ENCODE measurements around the gene MNS1.
"Not testable (repeated sequence)": the region's sequence is repeated elsewhere in the genome, so short reads cannot be mapped to it uniquely, and the experiment has no call there.

The MNS1 gene

DNA sequence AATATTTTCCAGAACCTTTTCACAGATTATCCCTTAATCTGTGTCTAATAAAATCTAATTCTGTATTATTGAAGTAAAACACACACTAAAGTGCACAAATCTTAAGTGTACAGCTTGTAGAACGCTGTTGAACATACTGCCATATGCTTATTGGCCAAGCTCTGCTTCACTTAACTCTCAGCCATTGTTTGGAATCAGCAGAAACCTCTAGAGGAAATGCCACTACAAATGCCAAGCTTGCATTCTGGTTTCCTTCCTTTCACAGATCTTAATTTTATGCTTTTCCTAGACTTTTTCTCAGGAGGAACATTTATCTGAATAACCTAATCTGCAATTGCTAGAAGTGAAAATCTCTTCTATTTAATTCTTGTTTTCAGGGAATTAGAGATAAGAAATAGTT is 10.1 kb downstream of the MNS1 start:
- no peak for DNase-seq (ENCODE audit: low read depth)

DNA sequence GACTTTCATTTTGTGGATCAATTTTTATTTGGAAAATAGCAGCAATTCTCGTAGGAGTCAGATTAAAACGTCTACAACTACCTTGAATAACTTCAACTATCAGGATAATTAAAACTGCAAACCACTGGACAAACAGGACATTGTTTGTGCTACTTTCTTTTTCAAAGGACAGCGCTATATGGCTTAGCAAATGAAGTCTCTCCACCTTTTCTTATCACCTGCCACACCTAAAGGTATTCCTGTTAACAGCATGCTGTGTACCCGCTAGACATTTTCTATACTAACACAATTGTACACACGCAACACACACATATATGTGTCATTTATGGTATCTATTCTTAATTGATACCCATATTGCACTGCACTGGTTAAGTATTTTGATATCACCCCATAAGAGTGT is 19.2 kb downstream of the MNS1 start:
- DNase-seq (ENCODE audit: low read depth), result no peak

DNA sequence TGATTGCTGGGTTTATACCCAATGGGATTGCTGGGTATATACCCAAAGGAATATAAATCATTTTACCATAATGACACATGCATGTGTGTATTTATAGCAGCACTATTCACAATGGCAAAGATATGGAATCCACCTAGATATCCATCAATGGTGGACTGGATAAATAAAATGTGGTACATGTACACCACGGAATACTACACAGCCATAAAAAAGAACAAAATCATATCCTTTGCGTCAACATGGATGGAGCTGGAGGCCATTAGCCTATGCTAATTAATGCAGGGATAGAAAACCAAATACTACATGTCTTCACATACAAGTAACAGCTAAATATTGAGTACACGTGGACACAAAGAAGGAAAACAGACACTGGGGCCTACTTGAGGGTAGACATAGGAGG is 22.6 kb downstream of the MNS1 start:
- DNase-seq (ENCODE audit: low read depth), result no peak

DNA sequence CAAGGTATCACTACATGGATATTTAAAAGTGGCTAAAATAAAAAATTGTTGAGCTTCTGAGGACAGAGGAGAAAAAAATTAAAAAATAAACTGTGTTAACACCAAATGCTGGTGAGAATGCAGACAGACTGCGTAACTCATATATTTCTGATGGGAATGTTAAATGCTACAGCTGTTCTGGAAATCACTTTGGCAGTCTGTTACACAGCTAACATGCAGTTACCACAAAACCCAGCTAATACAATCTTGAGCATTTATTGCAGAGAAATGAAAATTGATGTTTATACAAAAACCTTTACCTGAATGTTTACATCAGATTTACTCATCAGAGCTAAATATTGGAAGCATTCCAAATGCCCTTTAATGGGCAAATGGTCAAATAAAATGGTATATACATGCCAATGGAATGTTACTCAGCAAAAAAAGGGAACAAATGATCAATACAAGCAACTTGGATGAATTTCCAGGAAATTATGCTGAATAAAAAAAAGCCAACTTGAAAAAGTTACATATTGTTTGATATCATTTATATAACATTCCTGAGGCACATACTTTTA is 24.6 kb downstream of the MNS1 start:
- no peak for DNase-seq (ENCODE audit: low read depth)

DNA sequence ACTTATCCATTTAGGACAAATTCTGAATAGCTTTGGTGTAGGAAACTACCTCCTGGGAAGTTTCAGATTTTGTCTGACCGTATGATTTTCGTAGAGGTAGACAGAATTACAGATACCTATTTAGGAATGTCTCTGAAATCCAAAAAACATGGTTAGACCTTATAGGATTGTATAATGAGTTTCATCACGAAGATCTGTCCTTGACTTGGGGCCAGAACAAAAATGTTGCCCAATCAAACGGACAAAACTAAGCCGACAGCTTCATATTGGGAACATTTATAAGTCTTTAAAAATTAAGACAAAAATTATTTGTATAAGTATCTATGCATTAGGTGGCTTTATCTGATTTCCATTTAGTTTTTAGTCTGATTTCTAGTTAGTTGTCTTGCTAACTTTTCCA is 32.6 kb downstream of the MNS1 start:
- no peak for DNase-seq (ENCODE audit: low read depth)

DNA sequence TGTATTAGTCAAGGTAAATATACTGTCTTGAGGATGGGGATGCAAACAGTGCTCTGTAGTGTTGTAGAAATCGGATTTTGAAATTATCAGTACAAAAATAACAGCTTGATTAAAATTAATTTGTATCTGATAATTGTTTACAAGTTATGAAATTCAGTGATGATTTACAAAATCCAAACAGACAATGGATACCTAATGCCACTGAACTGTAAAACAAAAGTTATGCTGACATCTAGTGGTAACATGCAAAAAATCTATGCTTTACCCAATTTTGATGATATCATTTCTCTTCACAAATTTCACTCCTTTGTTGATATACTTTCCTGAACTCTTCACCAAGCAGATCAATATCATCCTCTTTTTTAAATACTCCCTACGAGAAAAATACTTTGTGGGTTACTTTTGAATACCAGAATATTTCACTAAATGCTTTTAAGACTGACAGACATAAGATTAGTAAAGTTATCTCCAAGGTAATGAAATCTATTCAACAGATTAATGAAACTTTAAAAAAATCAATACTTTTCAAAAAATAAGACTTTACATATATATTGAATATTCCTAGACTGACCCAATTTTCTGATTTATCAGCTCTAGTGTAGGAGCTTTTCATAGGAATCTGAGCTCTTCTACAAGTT is 36.0 kb downstream of the MNS1 start:
- peak; percentile 19 for DNase-seq (ENCODE audit: low read depth)

DNA sequence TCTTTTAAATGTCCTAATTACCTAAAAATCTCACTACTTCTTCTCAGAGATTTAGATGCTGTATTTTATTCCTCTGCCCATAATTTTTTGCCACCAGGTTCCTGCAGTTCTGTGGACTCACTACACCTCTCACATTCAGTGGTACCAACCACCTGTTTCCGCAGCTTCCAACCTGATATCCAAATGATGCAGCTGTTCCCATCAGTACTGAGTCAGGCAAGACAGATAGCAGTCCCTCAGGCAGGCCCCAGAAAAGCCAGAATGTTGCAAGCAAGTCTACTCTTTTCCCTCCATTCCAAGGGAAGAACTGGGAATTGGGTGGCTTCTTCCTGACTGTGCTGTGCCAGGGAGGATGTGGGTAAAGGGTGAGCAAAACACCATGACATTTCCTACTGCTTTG is 39.0 kb downstream of the MNS1 start:
- DNase-seq (ENCODE audit: low read depth), result no peak

DNA sequence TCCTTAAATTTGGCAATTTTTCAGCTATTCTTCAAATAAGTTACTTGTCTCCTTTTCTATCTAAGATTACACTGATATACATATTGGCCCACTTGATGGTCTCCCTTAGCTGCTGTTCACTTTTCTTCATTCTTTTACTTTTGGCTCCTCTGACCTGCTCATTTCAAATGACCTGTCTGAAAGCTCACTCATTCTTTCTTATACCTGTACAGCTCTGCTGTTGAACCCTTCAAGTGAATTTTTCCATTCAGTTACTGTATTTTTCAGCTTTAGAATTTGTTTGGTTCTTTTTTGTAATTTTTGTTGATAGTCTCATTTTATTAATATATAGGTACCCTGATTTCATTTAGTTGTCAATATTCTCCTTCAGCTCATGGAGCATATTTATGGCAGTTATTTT is 39.7 kb downstream of the MNS1 start:
- no peak for DNase-seq (ENCODE audit: low read depth)

DNA sequence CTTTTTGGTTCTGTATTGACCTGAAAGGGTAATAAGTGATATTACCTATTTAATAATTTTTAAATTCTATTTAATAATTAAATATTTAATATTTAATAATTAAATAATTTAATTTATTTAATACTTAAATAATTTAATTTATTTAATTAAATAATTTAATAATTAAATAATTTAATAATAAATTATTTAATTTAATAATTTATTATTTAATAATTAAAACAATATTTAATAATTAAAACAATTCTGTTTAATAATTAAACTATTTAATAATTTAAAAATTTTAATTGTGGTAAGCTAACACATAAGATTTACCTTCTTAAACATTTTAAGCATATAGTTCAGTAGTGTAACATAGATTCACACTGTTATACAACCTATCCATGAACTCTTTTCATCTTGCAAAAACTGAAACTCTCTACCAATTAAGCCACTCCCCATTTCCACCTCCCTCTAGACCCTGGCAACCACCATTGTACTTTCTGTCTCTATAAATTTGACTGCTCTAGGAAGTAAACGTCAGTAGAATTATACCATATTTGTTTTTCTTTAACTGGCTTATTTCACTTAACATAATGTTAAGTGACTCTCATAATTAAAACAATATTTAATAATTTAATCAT is 51.7 kb downstream of the MNS1 start:
- not testable (repeated sequence) for DNase-seq (ENCODE audit: low read depth)

DNA sequence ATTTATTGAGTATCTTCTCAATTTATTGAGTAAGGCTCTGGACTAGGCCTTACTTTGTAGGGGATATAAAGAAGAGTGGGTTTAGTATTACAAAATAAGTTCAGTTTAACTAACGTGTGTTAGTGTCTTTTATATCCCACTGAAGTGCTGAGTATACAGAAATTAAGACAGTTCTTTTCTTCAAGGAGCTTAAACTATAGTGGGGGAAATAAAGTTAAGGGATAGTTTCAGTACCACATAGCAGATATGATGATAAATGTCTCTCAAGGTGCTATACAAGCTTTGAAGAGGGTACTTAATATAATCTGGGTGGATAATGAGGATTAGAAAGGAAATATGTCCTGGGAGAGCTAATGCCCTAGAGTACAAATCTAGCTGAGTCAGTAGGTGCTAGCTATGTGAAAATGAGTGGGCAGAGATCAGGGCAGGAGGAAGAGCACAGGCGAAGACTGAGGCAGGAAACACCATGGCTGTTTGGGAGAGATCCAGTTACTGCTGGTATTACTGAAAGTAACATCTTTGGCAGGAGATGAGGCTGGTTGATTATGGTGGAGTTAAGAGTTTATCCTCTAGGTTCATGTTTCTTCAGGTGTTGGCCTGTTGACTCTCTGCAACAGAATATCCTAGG is 53.7 kb downstream of the MNS1 start:
- no peak for DNase-seq (ENCODE audit: low read depth)

DNA sequence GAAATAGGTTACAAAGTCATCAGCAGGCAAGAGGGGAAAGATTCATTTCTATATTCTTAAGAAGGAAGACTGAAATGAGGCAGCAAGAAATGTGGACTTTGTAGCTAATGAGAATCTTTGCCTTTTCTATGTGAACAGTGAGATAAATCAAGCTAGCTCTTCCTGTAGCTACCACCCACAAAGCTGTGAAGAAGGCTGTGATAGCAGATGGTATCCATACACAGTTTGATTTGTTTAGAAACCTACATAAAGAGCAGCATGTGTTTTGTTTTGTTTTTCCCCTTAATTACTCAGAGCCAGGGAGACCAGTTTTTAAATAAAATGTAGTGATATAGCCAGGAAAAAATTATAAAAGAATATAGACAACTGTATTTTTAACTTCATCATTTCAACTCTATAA is 54.2 kb downstream of the MNS1 start:
- DNase-seq (ENCODE audit: low read depth), result no peak

DNA sequence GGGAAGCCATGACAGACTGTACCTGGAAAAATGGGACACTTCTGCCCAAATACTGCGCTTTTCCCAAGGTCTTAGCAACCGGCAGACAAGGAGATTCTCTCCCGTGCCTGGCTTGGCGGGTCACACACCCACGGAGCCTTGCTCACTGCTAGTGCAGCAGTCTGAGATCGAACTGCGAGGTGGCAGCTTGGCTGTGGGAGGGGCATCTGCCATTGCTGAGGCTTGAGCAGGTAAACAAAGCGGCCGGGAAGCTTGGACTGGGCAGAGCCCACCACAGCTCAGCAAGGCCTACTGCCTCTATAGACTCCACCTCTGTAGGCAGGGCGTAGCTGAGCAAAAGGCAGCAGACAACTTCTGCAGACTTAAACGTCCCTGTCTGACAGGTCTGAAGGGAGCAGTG is 65.7 kb downstream of the MNS1 start:
- not testable (repeated sequence) for DNase-seq (ENCODE audit: low read depth)

DNA sequence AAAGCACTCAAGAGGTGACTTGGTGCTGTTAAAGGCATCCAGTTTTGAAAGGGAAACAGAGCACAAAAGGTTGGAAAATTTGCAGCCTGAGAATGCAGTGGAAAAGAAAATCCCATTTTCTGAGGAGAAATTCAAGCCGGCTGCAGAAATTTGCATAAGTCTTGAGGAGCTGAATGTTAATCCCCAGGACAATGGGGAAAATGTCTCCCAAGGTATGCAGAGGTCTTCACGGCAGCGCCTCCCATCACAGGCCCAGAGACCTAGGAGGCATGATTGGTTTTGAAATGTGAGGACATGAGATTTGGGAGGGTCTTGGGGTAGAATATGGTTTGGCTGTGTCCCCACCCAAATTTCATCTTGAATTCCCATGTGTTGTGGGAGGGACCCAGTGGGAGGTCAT is 67.6 kb downstream of the MNS1 start:
- not testable (repeated sequence) for DNase-seq (ENCODE audit: low read depth)

DNA sequence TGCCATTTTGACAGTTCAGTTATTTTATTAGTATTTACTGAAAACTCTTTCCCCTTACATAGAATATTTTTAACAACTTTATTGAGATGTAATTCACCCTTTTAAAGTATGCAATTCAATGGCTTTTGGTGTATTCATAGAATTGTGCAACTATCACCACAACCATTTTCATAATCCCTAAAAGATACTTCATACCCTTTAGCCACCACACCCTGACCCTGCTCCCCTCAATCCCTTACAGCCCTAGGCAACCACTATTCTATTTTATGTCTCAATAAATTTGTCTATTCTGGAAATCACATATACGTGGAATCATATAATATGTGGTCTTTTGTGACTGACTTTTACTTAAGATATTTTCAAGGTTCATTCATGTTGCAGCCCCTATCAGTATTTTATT is 70.0 kb downstream of the MNS1 start:
- no peak for DNase-seq (ENCODE audit: low read depth)

DNA sequence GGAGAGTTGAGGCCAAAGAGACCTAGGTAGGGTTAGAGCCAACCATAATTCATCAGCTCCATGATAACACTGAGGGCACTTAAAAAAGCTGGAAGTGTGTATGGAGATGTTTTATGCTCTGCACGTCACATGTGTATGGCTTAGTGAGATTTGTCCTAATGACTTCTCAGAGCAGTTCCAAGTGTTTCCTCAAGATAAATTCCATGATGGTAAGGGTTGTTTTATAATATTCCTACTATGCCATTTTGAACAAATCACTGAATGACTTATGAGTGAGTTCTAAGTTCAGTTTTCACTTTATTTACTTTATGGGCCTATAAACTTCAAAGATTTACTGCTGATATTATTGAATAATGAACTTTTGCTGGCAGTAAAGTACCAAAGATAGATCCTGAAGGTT is 71.7 kb downstream of the MNS1 start:
- no peak for DNase-seq (ENCODE audit: low read depth)

DNA sequence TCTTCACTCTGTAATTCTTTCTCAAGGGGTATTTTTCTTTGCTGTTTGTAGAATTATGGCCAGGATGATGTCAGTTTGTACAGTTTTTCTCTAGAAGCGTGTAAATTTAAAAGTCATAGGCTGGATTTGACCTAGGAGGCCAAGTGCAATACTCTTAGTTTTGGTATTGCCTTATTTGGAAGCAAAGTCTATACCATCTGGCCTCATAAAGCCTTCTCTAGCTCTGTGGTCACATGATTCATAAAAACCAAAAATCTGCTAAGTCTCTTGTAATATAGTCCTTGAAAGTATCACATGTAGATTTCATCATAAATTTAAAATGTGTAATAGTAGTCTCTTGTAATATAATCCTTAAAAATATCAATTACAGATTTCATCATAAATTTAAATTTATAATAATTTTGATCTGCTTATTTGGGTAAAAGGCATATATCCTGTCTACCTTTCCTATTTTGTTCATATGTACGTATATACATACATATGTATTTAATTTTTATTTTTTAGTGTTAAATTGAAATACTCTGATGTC is 74.1 kb downstream of the MNS1 start:
- peak; percentile 46 for DNase-seq (ENCODE audit: low read depth)

DNA sequence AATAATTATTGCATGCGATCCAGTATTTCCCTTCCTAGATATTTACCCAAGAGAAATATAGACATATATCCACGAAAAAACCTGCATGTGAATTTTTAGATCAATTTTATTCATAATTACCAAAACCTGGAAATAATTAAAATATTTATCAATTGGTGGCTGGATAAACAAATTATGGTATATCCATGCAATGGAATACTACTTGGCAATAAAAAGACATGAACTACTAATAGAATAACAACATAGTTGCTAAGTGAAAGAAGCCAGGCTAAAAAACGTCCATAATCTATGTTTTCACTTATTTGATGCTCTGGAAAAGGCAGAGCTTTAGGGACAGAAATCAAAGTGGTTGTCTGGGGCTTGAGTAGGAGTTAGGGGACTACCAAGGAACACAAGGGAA is 79.0 kb downstream of the MNS1 start:
- DNase-seq (ENCODE audit: low read depth), result no peak

DNA sequence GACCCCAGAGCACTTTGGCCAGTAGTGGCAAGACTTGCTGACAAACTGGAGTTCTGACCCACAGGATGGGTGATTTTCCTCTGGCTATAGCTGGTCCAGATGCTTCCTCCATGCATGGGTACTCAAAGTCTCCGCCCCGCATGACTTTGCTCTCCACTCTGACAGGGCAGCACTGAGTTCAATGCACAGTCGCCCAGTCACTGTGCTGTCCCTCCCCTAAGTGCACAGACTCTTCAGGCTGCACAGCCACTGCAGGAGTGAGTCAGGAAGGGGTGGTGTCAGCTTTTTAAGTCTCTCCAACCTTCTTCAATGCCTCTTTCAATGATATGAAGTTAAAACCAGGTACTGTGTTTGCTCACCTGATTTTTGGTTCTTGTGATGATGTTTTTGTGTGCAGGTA is 81.9 kb downstream of the MNS1 start:
- DNase-seq (ENCODE audit: low read depth), result no peak
